SW480 (cell line): Measurements from ENCODE around the gene ADGRV1.
"Not testable (repeated sequence)": the region's sequence is repeated elsewhere in the genome, so short reads cannot be mapped to it uniquely, and the experiment has no call there.

ENCODE experiments used
- DNase-seq: peaks from one replicate; pipeline ENCODE4 v3.0.0-alpha.2; 2016; ENCODE audit warnings: low spot score

Gene ADGRV1

GRCh38 chr5:90987726-90988125 lies 429.1 kb downstream of the ADGRV1 start:
- DNase-seq: no peak

DNA sequence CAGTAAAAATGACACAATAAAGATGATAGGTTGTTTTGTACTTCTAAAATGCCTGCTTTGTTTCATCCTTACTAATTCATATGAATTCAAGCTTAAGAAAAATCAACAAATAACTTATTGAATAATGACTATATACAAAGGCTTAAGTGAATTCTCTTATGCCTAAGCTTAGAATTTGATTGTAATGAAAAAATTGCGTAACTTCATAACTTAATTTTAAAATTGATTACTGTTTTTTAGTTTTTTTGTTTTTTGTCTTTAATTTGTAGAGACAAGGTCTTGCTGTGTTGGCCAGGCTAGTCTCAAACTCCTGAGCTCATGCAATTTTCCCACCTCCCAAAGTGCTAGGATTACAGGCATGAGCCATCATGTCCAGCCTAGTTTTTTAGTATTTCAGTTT lies 432.6 kb downstream of the ADGRV1 start:
- no peak for DNase-seq

DNA sequence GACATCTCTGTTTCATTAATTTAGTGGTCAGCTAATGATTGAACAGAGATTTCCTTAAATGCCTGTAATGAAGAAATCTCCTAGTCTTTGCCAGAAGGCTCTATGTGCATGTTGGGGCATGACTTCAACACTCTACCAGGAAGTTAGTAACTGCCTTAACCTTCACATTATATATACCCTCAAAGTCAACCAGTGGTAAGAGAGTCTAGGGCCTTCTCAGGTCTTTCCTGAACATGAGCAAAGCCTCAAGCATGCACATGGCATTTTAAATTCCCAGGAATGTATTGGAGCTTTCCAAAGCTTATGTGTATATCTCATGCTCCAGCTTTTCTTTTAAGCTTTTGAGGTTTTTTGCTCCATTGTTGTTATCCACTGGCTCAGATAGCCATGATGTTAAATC lies 436.2 kb downstream of the ADGRV1 start:
- no peak for DNase-seq

- no peak for DNase-seq
Observed at GRCh38 chr5:90996089-90996488, 437.5 kb downstream of the ADGRV1 start.

GRCh38 chr5:90997082-90997481 lies 438.5 kb downstream of the ADGRV1 start:
- DNase-seq: no peak

DNA sequence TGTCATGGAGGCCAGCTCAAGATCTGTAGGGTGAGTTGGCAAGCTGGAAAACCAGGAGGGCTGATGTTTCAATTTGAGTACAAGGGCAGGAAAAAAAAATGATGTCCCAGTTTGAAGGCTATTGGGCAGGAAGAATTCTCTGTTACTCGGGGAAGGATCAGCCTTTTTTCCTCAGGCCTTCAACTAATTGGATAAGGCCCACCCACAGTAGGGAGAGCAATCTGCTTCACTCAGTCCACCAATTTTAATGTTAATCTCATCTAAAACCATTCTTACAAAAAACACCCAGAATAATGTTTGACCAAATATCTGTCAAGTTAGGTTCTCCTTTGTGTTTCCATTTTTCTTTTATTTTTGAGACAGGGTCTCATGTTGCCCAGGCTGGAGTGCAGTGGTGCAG lies 442.1 kb downstream of the ADGRV1 start:
- DNase-seq: no peak

GRCh38 chr5:91006713-91007112 lies 448.1 kb downstream of the ADGRV1 start:
- no peak for DNase-seq

DNA sequence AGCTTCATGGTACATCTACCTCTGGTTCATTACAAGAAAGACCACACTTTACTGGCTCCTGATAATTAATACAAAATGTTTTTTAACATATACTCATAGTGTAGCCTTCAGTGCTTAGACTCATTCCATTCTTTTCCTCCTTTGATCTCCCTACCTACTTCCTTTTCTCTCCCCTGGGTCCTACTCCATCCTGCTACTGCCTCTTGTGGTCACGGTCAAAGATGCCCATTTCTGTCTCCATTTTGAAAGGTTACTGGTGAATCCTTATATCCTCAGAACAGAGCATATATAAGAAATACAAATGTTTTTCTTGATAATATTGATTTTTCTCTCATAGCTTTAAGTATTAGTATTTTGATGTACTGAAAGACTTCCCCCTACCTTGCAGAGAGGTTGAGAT lies 448.7 kb downstream of the ADGRV1 start:
- DNase-seq: no peak

DNA sequence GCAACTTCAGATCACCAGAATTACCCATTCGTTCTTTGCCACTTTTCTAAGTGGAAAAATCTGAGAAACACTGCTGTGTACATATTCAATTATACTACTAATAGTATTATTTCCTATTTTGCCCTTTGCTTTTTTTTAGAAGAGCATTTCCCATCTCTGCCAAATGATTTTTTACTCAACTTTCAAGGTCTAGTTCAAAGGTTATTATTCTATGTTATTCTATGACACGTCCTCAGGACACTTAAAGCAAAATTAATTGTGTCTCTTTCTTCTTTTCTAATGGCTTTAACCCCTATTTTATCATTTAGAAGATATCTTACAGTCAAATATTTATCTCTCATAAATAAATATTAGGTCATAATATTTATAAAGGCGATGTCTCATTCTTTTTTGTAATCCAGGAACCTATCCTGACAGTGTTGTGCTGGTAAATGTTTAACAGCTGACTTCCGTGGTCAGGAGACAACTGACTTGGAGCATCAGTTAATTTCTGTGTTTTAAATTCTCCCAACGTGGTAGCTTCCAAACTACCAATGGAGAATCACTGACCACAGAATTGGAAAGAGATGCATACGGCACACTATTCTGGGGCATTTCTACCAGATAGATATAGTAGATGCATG lies 449.3 kb downstream of the ADGRV1 start:
- no peak for DNase-seq

DNA sequence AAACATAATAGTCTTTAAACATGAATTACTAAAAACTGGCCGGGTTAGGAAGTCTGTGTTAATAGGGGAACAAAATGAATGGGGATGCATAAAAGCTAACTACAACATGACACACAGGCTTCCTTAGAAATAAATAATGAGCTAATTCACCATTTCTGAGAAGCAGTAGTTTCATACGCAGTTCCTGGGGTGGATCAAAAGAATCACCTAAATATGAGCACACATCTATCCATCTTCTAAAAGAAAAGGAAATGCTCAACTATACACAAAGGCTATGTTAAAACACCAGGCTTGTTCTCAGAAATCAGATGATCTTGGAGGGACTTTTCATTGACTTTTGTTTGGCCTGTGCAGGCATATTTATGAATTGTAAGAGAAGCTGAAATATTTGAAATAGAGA lies 451.5 kb downstream of the ADGRV1 start:
- no peak for DNase-seq

DNA sequence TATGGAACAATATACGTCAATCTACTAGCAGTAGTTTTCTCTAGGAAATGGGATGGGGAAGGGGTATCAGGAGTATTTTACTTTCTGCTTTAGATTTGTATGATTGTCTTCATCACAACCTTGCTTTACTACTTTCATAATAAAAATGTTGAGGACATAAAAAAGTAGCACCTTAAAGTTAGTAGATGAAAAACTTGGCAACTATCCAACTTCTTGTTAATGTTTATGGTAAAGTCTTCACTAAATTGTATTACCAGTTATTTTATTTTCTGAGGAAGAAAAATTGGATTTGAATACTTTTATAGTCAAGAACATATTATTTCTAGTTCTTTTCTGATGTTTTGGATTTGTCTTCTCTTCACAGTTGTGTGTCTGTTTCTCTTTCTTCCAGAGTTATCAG lies 452.4 kb downstream of the ADGRV1 start:
- no peak for DNase-seq

DNA sequence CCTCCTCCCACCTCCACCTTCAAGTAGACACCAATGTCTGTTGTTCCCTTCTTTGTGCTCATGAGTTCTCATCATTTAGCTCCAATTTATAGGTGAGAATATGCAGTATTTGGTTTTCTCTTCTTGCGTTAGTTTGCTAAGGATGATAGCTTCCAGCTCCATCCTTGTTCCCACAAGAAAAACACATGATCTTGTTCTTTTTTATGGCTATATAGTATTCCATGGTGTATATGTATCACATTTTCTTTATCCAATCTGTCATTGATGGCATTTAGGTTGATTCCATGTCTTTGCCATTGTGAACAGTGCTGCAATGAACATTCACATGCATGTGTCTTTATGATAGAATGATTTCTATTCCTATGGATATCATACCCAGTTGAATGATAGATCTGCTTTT lies 454.3 kb downstream of the ADGRV1 start:
- DNase-seq: not testable (repeated sequence)

GRCh38 chr5:91016322-91016721 lies 457.7 kb downstream of the ADGRV1 start:
- no peak for DNase-seq

GRCh38 chr5:91016954-91017700 lies 458.5 kb downstream of the ADGRV1 start:
- no peak for DNase-seq

DNA sequence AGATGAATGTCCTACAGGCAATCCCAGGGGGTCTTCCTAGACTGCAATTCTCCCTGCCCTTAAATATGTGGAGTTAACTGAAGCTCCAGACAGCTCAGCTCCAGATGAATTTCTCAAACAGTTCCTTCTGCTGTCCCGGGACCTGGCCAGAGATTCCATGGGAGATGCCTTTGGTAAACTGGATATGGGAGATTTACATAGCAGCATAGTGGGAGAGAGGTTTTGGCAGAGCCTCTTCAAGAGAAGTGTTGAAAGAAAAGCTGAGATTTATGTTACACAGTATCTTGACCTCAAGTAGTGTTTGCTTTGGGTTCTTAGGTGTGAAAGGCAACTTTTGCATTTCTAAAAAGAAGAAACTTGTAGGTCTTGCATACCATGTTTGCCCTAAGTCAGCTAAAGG lies 459.6 kb downstream of the ADGRV1 start:
- DNase-seq: no peak

- DNase-seq: no peak
Observed at GRCh38 chr5:91018712-91019371, 460.2 kb downstream of the ADGRV1 start.

GRCh38 chr5:91020065-91020800 lies 461.6 kb downstream of the ADGRV1 start:
- no peak for DNase-seq

- DNase-seq: no peak
Observed at GRCh38 chr5:91022518-91022917, 463.9 kb downstream of the ADGRV1 start.

- no peak for DNase-seq
Observed at GRCh38 chr5:91024206-91024605, 465.6 kb downstream of the ADGRV1 start.

GRCh38 chr5:91024727-91025126 lies 466.1 kb downstream of the ADGRV1 start:
- DNase-seq: no peak

DNA sequence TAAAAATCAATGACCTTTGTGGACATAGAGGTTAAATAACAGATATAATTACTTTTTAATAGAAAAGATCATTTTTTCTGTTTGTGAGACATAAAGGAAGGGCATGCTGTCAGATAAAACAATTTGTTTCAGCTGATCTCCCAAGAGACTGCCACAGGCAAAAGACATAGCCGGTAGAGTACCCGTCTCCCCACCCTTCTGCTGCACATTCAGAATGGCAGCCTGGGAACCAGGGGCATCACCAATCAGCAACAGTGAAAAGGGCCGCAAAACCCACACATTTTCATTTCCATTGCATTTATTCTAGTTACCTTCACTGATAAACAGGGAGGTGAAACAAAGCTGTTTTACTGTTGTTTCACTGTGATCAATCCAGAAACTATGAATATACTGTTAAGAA lies 466.9 kb downstream of the ADGRV1 start:
- DNase-seq: no peak

DNA sequence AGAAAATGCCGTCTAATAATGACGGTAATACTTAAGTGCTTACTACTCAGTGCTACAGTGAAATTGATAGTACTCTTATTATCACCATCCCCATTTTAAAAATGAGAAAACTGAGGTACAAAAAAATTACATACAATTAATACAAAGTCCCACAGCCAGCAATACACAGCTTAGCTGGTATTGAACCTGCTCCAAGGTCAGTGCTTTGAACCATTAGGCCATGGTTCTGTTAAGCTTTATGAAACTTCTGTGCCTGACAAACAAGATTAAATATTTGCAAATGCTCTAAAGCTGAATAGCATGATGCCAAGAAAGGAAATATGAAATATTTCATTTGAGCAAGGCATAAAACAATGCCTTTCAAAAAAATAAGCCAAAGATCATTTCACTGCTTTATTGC lies 467.4 kb downstream of the ADGRV1 start:
- DNase-seq: no peak

DNA sequence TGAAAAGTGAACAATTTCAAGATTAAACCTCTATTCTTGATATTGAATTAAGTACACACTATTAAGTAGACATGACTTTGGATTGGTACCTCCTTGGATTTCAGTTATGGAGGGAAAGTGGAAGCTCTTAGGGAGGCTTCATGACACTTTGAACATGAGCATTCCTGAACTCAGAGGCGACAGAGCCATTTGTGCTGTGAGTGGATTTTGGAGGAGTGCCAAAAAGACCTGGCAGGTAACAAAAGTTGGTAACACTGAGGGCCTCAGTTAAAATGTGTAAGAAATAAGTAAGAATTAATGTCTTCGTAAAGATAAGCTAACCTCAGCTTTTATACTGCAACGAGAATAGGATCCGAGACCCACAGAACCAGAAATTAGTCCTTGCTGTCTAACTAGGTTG lies 467.9 kb downstream of the ADGRV1 start:
- DNase-seq: no peak
